ENCODE data around the gene MIOX.

The MIOX gene

DNA sequence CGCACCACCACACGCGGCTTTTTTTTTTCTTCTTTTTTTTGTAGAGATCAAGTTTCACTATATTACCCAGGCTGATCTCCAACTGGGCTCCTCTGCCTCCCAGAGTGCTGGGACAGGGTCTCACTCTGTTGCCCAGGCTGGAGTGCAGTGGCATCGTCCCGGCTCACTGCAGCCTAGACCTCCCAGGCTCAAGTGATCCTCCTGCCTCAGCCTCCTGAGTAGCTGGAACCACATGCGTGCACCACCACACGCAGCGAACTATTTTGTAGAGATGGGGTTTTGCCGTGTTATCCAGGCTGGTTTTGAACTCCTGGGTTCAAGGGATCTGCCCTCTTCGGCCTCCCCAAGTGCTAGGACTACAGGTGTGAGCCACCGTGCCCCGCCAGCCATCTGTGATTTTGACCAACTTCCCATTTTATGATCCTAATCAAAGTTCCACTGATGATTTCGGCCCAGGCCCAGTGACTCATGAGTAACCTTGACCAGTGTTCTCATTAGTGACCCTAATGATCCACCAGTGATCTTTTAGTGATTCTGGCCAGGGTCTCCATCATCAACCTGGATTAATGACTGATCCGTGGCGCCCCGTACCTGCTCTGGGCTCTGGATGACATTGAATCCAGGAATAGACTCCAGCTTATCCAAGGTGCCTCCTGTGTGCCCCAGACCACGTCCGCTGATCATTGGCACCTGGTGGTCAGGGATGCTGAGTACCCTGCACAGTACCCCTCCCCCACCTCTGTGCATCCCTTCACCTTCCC lies 41.4 kb downstream of the MIOX start:
- ChIA-PET CTCF (no interaction called here), POLR2A (ENCODE audit: low non-redundant PET) (interaction anchor here (0.9 kb wide), 1 partner anchor 35 kb away, joined by 3 read pairs; the partner anchor contains the start of gene SYCE3)
- no peak for DNase-seq (ENCODE audit: low spot score)
- H3K27ac ChIP-seq = peak overlapping the region; percentile 97
- TF ChIP-seq, protein P1, sequence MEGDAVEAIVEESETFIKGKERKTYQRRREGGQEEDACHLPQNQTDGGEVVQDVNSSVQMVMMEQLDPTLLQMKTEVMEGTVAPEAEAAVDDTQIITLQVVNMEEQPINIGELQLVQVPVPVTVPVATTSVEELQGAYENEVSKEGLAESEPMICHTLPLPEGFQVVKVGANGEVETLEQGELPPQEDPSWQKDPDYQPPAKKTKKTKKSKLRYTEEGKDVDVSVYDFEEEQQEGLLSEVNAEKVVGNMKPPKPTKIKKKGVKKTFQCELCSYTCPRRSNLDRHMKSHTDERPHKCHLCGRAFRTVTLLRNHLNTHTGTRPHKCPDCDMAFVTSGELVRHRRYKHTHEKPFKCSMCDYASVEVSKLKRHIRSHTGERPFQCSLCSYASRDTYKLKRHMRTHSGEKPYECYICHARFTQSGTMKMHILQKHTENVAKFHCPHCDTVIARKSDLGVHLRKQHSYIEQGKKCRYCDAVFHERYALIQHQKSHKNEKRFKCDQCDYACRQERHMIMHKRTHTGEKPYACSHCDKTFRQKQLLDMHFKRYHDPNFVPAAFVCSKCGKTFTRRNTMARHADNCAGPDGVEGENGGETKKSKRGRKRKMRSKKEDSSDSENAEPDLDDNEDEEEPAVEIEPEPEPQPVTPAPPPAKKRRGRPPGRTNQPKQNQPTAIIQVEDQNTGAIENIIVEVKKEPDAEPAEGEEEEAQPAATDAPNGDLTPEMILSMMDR (conservative IDR thresholded peaks at IDR 0.05; ENCODE audit: low read depth) = no peak

GRCh38 chr22:50528682-50529415 lies 42.2 kb downstream of the MIOX start:
- ChIA-PET CTCF (interaction anchor here (0.7 kb wide), 1 partner anchor 34 kb away, joined by 4 read pairs; the partner anchor contains the start of gene SYCE3), POLR2A (ENCODE audit: low non-redundant PET) (interaction anchor here (0.9 kb wide), 1 partner anchor 34 kb away, joined by 3 read pairs; the partner anchor contains the start of gene SYCE3)
- DNase-seq (ENCODE audit: low spot score) = no peak
- H3K27ac ChIP-seq = peak overlapping the region; percentile 97
- TF ChIP-seq, protein P1 (conservative IDR thresholded peaks at IDR 0.05; ENCODE audit: low read depth) = no peak

DNA sequence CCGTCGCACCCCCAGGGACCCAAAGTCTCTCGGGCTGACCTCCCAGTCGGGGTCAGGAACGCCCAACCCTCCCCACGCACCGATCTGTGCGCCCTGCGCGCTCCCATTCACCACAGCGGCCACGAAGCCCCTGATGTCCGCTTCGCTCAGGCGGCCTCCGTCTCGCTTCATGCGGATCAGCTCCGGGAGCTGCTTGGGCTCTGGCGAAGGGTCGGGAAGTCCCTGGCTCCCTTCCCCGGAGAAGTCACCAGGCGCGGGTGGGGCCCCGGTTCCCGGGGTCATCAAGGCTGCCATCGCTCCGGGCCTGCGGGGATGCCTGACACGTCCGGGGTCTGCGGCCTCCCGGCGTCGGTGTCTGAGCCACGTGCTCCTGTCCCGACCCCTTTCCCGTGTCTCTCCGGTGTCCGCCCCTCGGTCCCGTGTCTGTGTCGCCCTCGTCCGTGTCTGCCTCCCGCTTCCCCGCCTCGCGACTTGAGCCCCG lies 42.8 kb downstream of the MIOX start:
- no peak for DNase-seq (ENCODE audit: low spot score)
- ChIA-PET CTCF (interaction anchor here (0.7 to 0.9 kb wide), 2 partner anchors 10 to 33 kb away, joined by 4 read pairs; partner anchors contain the start of gene SYCE3), POLR2A (ENCODE audit: low non-redundant PET) (interaction anchor here (0.9 to 1.0 kb wide), 2 partner anchors 33 to 53 kb away, joined by 3 to 4 read pairs; partner anchors contain the start of genes CHKB and SYCE3)
- H3K27ac ChIP-seq = peak overlapping the region; percentile 97
- TF ChIP-seq, protein P1 (conservative IDR thresholded peaks at IDR 0.05; ENCODE audit: low read depth) = no peak

DNA sequence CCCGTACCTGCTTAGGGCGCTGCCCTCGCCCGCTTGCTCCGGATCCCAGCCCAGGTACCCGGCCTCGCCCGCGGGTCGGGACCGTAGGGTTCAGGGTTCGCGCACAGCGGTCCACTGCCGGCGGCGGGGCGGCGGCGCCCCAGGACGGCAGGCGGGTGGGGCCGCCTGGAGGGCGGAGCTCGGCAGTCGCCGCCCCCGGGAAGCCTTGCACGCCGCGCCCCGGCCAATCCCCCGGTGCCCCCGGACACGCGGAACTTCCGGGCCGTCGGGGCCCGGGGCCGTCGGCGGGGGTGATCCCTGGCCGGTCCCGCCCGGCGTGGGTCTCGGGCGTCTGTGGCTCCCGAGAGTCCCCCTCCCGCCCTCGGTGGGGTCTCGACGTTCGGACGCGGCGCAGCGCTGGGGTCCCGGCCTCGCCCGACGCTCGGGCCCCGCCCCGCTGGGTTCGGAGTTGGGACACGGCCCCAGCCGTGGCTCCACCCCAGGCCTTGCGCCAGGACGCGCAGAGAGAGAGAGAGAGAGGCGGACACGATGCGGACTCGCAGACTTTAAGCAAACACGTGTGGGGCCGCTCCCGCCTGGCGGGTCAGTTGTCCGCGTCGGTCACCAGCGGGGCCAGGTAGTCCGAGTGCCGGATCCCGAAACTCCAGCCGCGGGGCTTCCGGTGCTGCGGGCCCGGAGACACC lies 43.4 kb downstream of the MIOX start, which contains the start of gene TYMP:
Gene TYMP, minus strand, starts transcription at position 116 of the 683 bp plus-strand sequence. CDS start 303 bp downstream, outside the sequence.
- TF ChIP-seq, protein P1 (conservative IDR thresholded peaks at IDR 0.05; ENCODE audit: low read depth) = no peak
- ChIA-PET POLR2A (ENCODE audit: low non-redundant PET) (interaction anchor here (0.9 to 1.0 kb wide), 2 partner anchors 33 to 53 kb away, joined by 3 to 4 read pairs; partner anchors contain the start of genes CHKB and SYCE3), CTCF (interaction anchor here (0.9 kb wide), 1 partner anchor 10 kb away, joined by 4 read pairs; no protein-coding TSS in a partner anchor)
- DNase-seq (ENCODE audit: low spot score) = no peak
- H3K27ac ChIP-seq = peak within 1 kb of the TSS; percentile 97

DNA sequence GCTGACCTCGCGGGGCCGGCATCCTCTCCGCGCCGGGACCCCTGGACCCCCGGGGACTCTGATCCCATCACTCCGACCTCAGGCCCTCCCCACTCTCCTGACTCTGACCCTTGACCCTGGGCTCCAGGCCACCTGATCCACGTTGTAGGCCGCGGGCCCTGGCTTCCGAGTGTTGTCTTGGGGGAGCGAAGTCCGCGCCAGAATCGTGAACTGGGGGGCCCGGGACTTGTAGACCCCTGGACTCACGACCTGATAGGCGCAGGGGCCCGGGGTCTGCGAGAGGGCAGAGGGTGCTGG lies 43.9 kb downstream of the MIOX start:
- TF ChIP-seq, protein P1 (conservative IDR thresholded peaks at IDR 0.05; ENCODE audit: low read depth) = no peak
- no peak for DNase-seq (ENCODE audit: low spot score)
- peak overlapping the region; percentile 97 for H3K27ac ChIP-seq
- ChIA-PET CTCF (no interaction called here), POLR2A (ENCODE audit: low non-redundant PET) (interaction anchor here (0.6 kb wide), 1 partner anchor 32 kb away, joined by 3 read pairs; the partner anchor contains the start of gene SYCE3)
